ENCODE measurements around the gene KBTBD13. TPM values are rescaled to one million over a fixed set of nuclear protein-coding genes. Genes with fewer than 3 reads are reported as not detected.

The KBTBD13 gene
- total and polyA plus RNA-seq, 8 donors: 0.18 TPM; not detected in 7

DNA sequence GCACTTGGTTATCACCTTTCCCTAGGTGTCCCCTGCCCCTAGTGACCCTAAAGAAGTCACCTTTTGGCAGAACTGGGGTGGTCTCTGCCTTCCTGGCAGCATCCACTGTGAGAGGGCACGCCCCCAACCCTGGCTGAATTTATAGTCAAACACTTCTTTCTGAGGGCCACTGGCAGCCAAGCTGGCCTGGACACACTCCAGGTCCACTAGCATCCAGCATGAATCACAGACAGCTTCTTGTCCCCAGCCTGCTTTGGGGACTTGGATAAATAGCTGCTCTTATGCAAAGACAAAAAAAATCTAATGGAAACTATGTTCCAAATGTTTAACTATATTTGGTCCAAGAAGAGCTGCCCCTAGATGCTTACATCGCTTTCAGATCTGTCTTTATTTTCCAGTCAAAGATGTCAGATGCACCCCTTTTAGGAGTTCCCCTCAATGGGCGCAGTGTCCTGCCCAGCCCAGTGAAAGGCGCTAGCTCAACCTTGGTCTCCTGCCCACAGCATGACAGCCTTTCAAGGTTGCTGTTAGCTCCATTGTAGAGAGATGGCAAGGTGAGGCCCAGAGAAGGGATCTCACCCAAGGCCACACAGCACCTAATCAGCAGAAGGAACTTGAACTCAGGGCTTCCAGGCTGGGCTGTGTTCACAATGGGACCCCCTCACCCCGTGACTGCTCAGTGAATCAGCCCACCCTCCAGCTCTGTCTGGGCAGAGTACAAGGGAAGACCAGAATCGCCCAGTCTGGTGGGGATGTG is 15.7 kb upstream of the KBTBD13 start:
- H3K9me3 ChIP-seq: no peaks in the 10 kb centered on the region
- peaks cover 0 to 12% (median 0%) of the 10 kb centered on the region in 3 donors for H3K27me3 ChIP-seq
- peak in 1 of 2 donors; percentile 50 for DNase-seq
- WGBS, 5 donors: 78 to 89% (median 81%) methylated on average over 6 of the region's 6 CpGs
- peaks cover 0 to 42% (median 3%) of the 10 kb centered on the region in 4 donors for H3K4me1 ChIP-seq
- peaks cover 0 to 23% (median 3%) of the 10 kb centered on the region in 4 donors for H3K36me3 ChIP-seq
- TF ChIP-seq EP300 (IDR thresholded peaks at IDR 0.05) (no peak), POLR2A (IDR thresholded peaks at IDR 0.05) (no peak), POLR2AphosphoS5 (IDR thresholded peaks at IDR 0.05) (no peak)
- TF ChIP-seq, protein P1, sequence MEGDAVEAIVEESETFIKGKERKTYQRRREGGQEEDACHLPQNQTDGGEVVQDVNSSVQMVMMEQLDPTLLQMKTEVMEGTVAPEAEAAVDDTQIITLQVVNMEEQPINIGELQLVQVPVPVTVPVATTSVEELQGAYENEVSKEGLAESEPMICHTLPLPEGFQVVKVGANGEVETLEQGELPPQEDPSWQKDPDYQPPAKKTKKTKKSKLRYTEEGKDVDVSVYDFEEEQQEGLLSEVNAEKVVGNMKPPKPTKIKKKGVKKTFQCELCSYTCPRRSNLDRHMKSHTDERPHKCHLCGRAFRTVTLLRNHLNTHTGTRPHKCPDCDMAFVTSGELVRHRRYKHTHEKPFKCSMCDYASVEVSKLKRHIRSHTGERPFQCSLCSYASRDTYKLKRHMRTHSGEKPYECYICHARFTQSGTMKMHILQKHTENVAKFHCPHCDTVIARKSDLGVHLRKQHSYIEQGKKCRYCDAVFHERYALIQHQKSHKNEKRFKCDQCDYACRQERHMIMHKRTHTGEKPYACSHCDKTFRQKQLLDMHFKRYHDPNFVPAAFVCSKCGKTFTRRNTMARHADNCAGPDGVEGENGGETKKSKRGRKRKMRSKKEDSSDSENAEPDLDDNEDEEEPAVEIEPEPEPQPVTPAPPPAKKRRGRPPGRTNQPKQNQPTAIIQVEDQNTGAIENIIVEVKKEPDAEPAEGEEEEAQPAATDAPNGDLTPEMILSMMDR (IDR thresholded peaks at IDR 0.05): no peak
- H3K27ac ChIP-seq: peak overlapping the region in 4 of 5 donors; percentile 25 to 38 (median 32)
- H3K4me3 ChIP-seq: no peak overlapping the region
- intact Hi-C loops (cut with DNase I; ENCODE audit: low total_unique reads): no loop called here

DNA sequence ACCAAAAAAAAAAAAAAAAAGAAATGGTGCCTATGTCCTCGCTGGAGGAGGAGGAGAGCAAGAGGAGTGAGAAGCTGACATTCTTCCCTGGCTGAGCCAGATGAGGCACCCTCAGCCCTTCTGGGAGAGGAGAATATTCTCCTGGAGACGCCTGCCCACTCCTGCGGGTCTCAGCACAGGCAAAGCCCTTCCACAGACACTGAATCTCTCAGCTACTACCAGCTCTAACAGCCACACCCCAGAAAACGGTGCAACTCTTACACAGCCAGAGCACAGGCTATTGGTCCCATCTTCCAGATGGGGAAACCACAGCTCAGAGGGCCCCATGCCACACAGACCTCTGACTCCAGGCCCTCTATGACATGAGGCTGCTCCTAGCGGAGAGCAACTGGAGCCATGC is 14.5 kb upstream of the KBTBD13 start:
- intact Hi-C loops (cut with DNase I; ENCODE audit: low total_unique reads): no loop called here
- Histone ChIP-seq H3K9me3 (no peaks in the 10 kb centered on the region), H3K27ac (no peak overlapping the region), H3K27me3 (peaks cover 0 to 24% (median 5%) of the 10 kb centered on the region in 3 donors), H3K4me3 (no peak overlapping the region), H3K36me3 (peaks cover 0 to 23% (median 3%) of the 10 kb centered on the region in 4 donors), H3K4me1 (peaks cover 0 to 31% (median 4%) of the 10 kb centered on the region in 4 donors)
- TF ChIP-seq, protein P1 (IDR thresholded peaks at IDR 0.05): no peak
- TF ChIP-seq POLR2A (IDR thresholded peaks at IDR 0.05): no peak
- TF ChIP-seq EP300 (IDR thresholded peaks at IDR 0.05): no peak
- TF ChIP-seq POLR2AphosphoS5 (IDR thresholded peaks at IDR 0.05): no peak
- no peak for DNase-seq
- 82 to 92% (median 85%) methylated on average over 4 to 5 of the region's 5 CpGs for WGBS, 5 donors

DNA sequence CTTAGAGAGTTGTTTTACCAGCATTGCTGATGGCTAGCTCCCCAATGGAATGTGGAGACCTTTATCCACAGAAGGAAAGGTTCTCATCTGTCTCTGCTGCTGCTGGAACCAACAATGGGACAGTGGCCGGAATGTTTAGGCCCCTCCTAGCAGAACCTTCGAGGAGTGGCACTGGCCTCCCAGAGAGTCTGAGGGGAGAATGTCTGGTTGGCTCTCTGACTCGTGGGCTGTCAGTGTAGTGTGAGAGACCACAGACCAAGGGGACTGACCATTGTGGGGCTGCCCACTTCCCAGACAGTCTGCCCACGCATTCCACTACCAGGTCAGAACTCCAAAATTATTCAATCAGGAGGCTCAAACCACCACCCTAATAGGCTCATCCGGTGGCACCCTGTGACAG is 13.8 kb upstream of the KBTBD13 start:
- Histone ChIP-seq H3K27ac (peak overlapping the region in 3 of 5 donors; percentile 1 to 26 (median 17)), H3K27me3 (peaks cover under 1 to 31% (median 12%) of the 10 kb centered on the region in 3 donors), H3K36me3 (peaks cover 0 to 18% (median 3%) of the 10 kb centered on the region in 4 donors), H3K4me3 (no peak overlapping the region), H3K4me1 (peaks cover 3 to 31% (median 8%) of the 10 kb centered on the region in 4 donors), H3K9me3 (no peaks in the 10 kb centered on the region)
- WGBS, 5 donors: 53 to 80% (median 77%) methylated on average over 4 to 5 of the region's 5 CpGs
- intact Hi-C loops (cut with DNase I; ENCODE audit: low total_unique reads): no loop called here
- TF ChIP-seq, protein P1 (IDR thresholded peaks at IDR 0.05): no peak
- TF ChIP-seq POLR2AphosphoS5 (IDR thresholded peaks at IDR 0.05): no peak
- no peak for TF ChIP-seq EP300 (IDR thresholded peaks at IDR 0.05)
- no peak for TF ChIP-seq POLR2A (IDR thresholded peaks at IDR 0.05)
- DNase-seq: no peak

DNA sequence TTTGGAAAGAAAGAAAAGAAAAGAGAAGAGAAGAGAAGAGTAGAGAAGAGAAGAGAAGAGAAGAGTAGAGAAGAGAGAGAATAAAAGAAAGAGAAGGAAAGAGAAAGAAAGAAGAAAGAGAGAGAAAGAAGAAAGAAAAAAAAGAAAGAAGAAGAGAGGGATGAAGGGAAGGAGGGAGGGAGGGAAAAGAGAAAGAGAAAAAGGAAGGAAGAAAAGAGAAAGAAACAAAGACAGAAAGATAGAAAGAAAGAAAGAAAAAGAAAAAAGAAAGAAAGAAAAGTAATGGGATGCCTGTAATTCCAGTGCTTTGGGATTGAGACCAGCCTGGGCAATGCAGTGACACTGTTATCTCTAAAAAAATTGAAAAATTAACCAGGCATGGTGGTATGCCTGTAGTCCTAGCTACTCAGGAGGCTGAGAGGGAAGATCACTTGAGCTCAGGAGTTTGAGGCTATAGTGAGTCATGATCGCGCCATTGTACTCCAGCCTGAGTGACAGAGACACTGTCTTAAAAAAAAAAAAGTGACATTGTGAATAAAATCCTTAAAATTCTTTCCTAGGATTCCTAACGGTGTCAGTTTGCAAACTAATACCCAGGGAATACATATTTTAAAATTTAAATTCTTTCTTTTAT is 10.4 kb upstream of the KBTBD13 start:
- 53 to 72% (median 66%) methylated on average over 3 of the region's 3 CpGs for WGBS, 5 donors

More for the DNA sequence above, 10.4 kb upstream of the KBTBD13 start:
- H3K36me3 ChIP-seq: no peaks in the 10 kb centered on the region
- DNase-seq: no peak
- H3K27ac ChIP-seq: peak overlapping the region in 4 of 5 donors; percentile 72 to 88 (median 82)
- intact Hi-C loops (cut with DNase I; ENCODE audit: low total_unique reads): no loop called here
- H3K4me1 ChIP-seq: peaks cover 29 to 49% (median 39%) of the 10 kb centered on the region in 4 donors
- no peaks in the 10 kb centered on the region for H3K9me3 ChIP-seq
- H3K4me3 ChIP-seq: peak overlapping the region; percentile 44 to 51 (median 46)
- H3K27me3 ChIP-seq: peaks cover 4 to 46% (median 22%) of the 10 kb centered on the region in 3 donors
- TF ChIP-seq POLR2A (IDR thresholded peaks at IDR 0.05) (no peak), EP300 (IDR thresholded peaks at IDR 0.05) (no peak), POLR2AphosphoS5 (IDR thresholded peaks at IDR 0.05) (no peak)
- TF ChIP-seq, protein P1 (IDR thresholded peaks at IDR 0.05): no peak
